Stimulated activated CD8-positive, alpha-beta memory T cell treated with anti-CD3 and anti-CD28 coated beads, Interleukin-15, amount 100 ng/mL, for 4 hours (primary cell): ENCODE measurements around the gene KCNB1.

Experiments used
- DNase-seq, 2 donors: peaks; one replicate each; pipeline ENCODE4 v3.0.0-alpha.2; 2020; ENCODE audit warnings: low read depth in 2 of 2

The KCNB1 gene

DNA sequence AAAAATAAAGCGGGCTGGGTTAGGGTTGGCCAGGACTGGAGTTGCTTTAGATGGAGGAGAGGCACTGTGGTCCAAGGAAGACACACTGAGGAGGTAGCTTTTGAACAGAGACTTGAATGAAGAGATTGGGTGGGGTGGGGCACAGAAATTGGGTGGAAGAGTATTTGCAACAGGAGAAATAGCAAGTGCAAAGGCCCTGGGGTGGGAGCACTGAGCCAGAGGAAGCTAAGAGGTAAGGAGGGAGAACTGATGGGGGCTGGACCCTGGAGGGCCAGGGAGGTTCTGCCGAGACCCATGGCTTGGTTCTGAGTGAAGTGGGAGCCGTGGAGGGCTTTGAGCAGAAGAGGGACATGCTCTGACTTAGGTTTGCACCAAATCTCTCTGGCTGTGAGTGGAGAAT is 45.4 kb downstream of the KCNB1 start:
- DNase-seq: no peak

DNA sequence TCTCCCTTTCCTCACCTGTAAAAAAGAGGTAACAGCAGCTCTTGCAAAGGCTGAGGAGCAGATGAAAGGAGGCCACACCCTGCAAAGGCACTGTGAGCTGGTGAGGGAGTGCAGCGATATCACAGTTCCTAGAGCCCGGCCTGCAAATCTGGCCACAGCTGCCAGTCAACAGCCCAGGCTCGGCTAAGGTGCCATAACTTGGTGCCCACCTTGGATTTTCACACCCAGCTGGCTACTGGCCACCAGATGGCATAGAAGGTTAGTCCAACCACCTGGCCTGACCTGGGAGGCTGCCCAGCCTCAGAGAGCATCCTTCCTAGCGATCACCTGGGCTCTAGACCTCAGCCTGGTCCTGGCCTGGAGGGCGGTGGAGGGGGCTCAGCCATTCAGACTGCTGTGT is 46.8 kb downstream of the KCNB1 start:
- DNase-seq: no peak

DNA sequence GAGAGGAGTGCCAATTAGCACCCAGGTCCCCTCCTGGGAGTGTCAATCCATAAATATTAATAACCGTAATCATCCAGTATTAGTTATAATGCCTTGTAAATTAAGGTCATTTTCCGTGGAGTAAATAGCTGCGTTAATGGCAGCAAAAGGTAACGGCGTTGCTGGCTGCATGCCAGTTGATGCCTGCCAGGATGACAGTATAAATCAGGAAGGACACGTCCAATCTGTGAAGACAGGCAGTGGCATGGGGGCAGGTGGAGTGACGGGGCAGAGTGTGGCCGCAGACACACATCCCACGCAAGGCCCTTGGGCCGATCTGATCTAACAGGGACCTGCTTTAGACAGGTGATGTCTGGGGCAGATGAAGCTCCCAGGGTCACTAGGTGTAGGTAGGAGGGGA is 49.1 kb downstream of the KCNB1 start:
- DNase-seq: no peak

DNA sequence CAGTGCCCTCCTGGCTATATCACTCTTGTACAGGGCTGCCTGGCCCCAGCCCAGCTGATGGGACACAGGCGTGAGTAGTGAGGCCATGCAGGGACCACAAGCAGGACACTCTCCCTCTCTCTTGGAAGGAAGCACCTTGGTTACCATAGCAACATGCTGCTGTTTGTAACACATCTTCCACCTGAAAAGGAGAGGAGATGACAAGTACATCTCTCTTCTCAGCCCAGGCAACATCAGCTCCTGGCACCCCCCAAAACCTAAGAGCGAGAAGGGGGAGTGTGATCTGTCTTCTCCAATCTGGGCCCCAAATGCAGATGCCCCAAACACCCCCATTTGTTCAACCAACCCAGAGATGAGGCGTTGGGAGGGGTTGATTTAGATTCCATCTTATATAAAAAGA is 49.9 kb downstream of the KCNB1 start:
- no peak for DNase-seq

DNA sequence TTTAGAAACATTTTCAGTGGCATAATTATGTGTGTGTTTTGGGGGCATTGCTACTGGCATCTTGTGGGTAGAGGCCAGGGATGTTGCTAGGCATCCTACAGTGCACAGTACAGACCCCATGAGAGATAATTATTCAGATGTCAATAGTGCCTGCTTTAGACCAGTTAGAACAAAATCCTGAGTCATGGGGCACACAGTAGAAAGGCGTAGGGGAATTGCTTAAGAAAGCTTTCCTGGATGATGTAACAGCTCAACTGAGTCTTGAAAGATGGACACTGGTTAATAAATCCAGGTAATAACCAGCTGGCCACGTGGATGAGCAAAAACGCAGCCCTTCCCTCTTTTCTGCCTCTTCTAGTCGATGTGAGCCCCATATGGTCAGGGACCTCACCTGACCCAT is 51.1 kb downstream of the KCNB1 start:
- DNase-seq: no peak

DNA sequence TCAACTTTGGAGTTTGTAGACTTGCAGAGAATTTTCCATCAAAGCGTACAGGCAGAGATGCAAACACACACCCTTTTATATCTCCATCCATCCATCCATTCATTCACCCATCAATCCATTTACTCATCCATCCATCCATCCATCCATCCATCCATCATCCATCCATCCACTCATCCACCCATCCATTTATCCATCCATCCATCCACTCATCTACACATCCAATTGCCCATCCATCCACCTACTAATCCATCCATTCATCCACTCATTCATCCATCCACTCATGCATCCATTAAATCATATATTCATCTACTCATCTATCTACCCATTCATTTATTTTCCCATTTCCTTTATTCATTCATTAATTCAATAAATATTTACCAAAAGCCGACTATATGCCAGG is 52.1 kb downstream of the KCNB1 start:
- no peak for DNase-seq

DNA sequence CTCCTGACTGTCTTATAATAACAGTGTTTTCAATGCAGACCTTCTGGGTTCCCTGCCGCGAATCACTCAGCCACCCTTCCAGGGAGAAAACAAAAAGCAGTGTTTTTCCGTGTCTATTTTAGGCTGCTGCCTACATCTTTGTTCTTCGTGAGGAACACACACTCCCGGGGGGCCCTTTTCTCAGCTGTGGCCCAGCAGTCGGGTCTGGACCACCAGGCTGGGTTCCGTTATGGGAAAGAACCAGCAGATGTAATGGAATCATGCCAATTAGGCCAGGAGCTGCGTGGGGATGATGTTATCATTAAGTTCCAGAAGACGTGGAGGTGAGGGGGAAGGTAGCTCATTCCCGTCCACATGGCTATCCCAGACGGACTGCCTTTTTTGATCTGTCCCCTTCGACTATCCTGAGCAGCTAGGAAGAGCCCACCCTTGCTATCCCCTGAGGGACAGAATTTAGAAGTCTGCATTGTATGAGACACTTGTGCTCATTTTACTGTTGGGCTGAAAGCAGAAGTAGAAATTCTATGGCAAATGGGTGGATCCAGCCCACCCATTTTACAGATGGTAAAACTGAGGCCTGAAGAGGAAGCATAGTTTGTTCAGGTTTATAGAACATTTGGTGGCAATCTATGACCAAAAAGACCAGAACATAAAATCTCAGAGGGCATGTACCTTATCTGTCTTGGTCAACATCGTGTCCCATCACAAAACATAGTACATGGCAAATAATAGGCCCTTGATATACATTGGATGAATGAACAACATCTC is 54.5 kb downstream of the KCNB1 start:
- no peak for DNase-seq

DNA sequence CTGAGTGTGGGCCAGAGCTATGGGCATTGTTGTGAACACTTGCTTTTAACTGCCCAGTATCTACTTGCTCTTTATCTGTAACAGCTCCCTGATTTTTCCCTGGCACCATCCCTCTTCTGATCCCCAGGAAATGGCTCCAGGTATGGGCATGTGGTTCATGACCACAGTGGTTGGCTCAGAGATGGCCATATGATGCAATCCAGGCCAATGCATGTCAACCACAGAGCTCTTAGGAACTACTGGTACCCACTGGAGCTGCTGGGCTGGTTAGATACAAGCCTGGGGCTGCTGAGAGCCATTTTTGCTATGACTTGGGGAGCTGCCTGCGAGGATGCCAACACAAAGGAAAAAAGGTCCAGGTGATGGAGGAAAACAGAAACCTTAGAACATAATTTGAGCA is 55.6 kb downstream of the KCNB1 start:
- no peak for DNase-seq

DNA sequence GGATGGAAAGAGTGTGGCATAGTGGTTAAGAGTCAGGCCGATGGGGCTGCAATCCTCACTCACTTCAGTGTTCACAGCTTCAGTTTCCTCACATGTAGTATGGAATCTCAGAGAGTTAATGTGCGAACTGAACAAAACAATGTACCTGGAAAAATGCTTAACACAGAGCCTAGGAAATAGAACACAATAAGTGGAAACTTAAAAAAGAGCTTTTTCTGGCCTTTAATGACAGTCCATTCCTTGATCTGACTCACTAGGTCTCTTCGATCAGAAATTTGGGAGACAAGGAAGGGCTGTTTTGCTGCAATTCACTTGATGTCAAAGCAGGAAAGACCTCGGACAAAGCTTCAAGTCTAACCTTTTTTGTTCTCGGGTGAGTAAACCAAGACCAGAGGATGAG is 56.1 kb downstream of the KCNB1 start:
- DNase-seq: no peak

DNA sequence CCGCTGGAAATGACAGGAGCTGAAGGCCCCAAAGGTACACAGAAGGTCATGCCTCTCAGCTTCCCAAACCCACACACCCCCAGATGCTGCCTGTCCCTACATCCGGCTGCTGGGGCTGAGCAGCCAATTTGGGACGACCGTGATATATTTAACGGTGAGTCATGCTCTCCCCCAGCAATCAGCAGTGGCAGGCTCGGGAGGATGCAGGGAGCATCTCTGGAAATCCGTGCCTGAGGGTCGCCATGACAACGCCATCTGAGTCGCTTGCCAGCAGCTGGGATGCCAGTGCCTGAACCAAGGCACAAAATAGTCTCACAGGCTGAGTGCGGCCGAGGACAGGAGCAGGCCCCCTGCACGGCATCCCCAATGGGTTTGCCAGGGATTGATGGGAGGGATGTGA is 57.9 kb downstream of the KCNB1 start:
- no peak for DNase-seq

DNA sequence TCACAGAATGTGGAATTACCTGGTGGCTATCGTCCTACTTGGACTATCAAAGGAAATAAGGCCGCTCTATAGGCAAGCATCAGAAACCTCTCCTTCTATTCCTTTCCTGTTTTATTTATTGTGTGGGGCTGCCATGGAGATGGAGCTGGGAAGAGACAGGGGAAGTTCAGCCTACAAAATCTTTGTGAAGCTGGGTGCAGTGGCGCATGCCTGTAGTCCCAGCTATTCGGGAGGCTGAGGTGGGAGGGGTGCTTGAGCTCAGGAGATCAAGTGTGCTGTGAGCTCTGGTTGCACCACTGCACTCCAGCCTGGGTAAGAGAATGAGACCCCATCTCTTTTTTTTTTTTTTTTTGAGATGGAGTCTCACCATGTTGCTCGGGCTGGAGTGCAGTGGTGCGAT is 60.3 kb downstream of the KCNB1 start:
- DNase-seq: no peak

DNA sequence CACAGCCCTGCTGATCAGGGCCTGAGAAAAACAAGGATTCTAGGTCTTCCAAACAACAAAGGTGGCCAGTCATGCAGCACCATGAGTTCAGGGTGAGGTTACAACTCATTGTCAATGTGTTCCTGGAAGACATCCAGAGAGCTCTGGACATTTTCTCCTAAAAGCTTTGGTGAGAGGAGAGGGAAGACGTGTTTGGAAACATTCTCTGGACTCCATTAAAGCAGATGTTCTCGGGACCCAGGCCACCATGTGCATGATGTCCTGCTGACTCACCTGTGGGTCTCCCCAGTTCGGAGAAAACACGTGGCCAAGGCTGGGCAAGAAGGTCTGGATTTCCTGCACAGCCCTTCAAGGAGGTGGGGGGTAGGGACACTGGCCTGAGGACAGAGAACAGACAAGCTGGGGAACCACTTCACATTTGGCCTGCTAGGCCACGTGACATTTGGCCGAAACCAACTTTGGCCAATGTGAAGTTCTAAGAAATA is 61.6 kb downstream of the KCNB1 start:
- no peak for DNase-seq

DNA sequence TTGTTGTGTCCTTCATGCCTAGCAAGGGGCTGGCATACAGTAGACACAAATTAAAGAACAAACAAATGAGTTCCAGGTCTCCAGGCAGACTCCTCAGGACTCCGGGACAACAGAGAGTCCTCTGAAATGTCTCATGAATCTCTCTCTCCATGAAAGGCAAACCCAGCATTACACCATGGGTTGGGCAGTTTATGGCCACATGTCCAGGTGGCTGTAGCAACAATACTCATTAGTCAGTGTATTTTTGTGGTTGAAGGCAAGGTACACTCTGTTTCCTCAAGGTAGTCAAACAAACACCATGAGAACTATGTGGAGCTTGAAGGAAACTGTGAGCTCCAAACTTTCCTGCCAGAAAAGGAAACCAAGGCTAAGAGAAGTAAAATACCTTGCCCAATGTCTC is 62.2 kb downstream of the KCNB1 start:
- no peak for DNase-seq

DNA sequence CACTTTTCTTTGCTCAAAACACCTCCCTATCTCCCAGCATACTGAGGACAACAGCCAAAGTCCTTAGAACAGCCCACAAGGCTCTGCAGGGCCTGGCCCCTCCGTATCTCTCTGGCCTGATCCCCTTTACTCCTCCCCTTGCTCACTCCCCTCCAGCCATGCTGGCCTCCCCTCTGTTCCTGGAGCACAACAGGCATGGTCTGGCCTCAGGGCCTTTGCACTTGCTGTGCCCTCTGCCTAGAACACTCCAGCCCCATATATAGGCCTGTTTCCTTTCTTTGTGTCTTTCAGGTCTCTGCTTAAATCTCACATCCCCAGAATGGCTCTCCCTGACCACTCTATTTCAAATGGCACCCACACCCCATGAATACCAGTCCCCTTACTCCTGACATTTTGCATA is 62.7 kb downstream of the KCNB1 start:
- no peak for DNase-seq

DNA sequence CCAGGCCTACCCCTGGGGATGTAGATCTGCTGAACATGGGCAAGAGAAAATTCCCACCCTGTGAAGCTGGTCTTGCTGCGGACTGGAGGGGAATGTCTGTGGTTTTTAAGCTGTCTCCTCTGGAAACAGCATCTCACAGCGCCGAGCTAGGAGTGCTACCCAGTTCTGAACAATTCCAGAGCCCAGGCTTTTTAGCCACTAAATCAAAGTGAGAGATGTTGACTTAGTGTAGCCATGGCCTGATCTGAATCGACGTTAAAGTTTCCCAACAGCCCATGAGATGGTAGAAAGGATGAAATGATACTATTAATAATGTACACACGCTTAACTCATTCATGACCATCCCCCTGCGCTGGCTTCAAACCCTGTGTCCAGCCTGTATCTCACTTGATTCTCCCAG is 63.7 kb downstream of the KCNB1 start:
- no peak for DNase-seq

DNA sequence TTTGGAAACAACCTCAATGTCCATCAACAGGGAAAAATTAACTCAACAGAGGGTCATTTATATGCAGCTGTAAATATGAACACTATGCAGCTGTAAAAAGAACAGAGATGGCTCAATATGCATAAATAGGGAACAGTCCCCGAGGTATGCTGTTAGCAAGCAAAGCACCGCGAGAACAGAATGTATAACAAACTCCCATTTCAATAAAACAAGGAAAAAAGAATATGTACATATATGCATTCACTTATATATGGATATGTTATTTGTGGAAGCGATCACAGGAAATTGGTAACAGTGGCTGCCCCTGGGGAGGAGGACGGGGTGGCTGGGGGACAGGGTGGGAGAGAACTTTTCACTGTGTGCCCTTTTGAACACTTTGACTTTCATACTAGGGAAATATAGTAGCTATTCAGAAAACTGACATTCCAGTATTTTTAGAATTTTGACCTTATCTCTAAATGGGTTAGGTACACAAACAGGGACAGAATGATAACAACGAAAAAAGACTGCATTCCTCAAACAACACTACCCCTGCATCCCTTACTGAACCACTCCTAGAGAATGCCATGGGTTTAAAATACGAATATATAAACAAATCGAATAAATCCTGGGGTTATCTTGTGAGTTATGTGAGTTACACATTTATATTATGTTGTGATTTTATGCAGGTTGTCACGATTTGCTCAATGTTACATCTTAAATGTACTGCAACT is 64.5 kb downstream of the KCNB1 start:
- no peak for DNase-seq

DNA sequence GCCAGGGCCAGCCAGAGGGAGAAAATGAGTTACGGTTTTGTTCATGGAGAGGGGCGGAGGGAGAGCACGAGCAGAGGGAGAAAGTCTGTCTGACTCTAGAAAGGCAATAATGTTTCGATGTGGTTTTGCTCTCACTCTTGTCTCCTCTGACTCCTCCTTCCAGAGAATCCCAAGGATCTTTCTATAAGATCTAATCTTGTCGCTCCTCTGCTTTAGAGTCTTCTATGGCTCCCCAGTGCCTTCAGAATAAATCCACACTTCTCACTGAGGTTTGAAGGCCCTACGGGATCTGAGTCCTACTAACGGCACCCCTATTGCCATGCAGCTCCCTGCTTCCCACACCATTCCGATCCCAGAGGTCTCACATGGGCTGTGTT is 66.8 kb downstream of the KCNB1 start:
- no peak for DNase-seq

DNA sequence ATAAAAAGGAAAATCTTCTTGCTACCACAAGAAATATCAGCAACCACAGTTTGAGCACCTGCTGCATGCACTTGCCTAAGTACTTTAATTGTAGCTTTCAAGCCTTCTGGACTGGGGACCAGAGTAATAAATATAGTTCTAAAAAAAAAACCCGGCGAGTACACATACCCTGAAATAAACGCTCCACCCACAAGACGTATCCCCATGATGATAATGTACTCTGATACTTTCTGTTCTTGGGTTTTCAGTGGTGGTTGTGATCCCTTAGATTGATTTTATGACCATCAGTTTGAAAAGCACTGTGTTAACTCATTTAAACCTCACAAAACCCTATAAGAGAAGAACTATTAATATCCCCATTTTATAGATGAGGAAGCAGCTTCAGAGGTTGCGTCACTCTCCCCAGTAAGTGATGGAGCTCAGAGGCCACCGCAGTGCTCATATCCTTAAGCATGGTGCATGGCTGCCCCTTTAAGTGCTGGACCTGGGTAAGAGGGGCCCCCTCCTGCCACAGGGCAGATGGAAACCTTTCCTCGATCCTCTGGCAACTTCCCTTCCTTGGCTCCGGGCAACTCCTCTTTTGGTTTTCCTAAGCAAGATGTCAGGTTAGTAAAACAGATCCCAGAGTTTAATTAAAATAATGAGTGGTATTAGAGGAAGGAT is 67.3 kb downstream of the KCNB1 start:
- DNase-seq: no peak

DNA sequence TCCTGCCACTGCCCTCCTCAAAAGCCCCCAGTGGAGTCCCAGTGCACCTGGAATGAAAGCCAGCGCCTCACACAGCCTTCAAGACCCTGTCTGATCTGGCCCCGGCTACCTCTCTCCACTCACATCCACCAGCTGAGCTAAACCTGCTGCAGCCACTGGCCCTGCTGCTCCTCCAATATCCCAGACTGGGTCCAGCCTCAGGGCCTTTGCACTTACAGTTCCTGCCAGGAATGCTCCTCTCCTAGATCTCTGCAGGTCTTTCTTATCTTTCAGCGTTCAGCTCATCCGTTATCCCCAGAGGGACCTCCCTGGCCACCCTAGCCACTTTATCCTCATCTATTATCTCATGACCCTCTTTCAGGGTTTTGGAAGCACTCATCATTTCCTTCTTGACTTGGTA is 68.8 kb downstream of the KCNB1 start:
- DNase-seq: no peak

DNA sequence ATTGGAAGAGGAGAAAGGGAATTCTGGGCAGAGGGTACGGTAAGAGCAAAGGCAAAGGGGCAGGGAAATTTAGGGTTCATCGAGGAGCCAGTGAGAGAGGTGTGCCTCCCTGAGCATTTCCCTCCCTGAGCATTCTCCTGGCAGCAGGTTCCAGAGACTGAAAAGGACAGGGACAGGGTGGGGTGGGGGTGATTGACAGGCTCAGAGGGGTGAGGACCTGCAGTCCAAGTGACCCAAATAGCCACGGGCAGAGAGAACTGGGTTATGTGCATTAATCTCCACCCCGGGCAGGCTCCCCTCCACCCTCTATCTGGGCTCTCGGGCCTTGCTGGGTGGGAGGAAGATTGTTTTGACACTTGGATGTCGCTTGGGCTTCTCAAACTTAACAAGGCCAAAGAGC is 69.5 kb downstream of the KCNB1 start:
- no peak for DNase-seq

DNA sequence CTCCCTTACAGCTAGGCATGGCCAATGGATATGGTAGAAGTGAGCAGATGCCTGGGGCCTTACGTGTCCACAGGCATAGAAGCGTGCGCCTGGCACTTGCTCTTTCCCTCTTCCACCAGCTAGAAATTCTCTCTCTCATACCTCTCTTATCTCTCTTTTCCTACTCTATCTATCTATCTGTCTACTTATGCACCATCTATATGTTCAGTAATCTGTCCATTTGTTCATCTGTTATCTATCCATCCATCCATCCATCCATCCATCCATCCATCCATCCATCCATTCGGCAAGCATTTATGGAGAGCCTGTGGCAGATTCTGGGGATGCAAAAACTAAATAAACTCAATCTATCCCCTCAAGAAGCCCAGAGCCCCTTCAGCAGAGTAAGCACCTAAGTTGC is 70.2 kb downstream of the KCNB1 start:
- DNase-seq: no peak

DNA sequence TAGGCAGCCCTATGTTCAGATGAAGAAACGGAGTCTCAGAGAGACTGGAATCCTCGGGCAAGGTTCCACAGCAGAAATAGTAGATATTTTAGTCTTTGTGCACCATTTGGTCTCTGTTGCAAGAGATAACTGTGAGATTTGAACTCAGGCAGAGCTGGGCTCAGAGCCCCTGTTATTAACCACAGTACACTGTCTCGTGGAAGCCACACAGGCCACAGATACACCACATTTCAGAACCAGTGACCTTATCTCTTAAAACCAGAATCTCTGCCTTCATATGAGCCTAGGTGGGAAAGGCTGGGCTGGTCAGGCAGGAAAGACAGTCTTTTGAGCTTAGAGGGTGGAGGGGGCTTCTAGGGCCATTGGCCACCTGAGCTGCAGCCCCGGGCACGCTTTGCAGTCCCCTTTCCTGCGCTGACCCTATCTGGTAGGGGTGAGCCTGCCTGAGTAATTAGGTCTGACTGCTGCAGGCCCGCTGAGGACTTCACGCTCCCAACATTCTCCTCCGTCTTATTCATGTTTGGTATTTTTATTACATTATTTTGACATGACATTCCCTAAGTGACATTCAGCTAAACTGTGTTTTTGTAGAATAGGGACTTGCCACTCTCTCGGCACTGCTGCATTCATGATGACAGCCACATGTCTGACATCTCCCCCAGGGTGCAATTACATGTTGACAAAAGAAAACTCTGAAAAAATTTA is 71.1 kb downstream of the KCNB1 start:
- no peak for DNase-seq
